ENCODE measurements around the gene MAP3K9.
"Not testable (repeated sequence)": the region's sequence is repeated elsewhere in the genome, so short reads cannot be mapped to it uniquely, and the experiment has no call there.

Gene MAP3K9

DNA sequence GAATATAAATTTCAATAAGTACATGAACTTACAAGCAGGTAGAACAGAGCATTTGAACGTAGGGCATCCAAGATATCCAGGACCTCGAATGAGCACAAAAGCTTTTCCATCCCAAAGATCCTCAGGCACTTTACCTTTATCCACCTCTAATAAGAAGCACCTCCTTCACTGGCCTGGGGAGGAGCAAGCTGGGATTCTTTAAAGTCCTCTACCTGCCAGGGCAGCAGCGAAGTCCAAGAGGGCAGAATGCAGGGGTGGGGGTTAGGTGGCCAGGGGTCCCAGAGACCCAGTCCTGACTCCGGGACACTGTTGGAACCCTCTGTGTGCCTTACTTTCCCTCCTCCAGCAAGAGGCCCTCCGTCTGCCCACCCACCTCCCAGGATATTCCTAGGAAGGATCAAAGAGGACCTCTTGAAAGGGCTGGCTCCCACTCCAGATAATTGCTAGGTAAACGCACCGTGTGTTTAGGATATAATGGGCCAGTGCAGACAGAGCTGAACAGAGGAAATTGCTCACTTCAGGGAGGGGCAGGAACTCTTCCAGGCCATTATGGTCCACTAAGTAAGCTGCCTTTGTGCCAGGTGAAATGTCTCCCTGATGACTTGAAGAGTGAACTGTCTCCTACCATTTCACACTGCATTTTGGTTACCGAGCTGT, 99.5 kb downstream of the MAP3K9 start:
- ChIA-PET CTCF (no interaction called here), POLR2A (ENCODE audit: low non-redundant PET) (interaction anchor here (0.5 kb wide), 1 partner anchor 119 kb away, joined by 6 read pairs; no protein-coding TSS in a partner anchor)
- TF ChIP-seq, protein P1, sequence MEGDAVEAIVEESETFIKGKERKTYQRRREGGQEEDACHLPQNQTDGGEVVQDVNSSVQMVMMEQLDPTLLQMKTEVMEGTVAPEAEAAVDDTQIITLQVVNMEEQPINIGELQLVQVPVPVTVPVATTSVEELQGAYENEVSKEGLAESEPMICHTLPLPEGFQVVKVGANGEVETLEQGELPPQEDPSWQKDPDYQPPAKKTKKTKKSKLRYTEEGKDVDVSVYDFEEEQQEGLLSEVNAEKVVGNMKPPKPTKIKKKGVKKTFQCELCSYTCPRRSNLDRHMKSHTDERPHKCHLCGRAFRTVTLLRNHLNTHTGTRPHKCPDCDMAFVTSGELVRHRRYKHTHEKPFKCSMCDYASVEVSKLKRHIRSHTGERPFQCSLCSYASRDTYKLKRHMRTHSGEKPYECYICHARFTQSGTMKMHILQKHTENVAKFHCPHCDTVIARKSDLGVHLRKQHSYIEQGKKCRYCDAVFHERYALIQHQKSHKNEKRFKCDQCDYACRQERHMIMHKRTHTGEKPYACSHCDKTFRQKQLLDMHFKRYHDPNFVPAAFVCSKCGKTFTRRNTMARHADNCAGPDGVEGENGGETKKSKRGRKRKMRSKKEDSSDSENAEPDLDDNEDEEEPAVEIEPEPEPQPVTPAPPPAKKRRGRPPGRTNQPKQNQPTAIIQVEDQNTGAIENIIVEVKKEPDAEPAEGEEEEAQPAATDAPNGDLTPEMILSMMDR (conservative IDR thresholded peaks at IDR 0.05; ENCODE audit: low read depth), result no peak
- no peak for DNase-seq (ENCODE audit: low spot score)
- peak overlapping the region; percentile 60 for H3K27ac ChIP-seq

DNA sequence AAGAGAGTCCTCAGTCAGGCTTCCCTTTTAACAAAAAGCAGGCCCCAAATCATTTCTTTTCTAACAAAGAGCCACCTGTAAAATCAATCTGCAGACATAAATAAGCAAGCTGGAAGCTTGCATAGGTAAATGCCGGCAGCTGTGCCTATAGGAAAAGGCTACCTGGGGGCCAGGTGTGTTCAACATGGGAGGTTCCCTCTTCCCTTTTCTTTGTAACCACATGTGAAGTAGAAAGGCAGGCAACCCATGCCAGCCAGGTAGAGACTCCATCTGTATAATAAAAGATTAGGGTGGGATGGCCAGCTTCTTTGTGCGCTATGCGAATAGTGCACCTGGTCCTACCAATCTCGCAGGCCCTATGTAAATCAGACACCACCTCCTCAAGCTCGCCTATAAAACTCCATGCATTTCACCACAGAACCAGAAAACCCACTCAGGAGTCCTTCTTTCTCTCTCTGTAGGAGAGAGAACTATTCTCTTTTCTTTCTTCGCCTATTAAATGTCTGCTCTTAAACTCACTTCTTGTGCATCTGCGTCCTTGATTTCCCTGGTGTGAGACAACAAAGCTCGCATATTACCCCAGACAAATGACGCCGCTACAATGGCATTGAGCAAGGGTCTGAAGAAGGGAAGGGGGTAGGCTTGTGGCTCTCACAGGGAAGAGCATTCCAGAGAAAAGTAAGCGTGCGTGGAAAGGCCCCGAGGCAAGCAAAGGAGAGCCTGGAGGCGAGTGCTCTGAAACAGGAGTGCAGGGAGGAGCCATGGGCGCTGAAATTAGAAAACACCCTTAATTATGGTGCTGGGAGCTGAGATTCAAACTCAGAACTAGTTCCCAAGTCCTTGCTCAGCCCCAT, 100.4 kb downstream of the MAP3K9 start:
- H3K27ac ChIP-seq, result no peak overlapping the region
- TF ChIP-seq, protein P1 (conservative IDR thresholded peaks at IDR 0.05; ENCODE audit: low read depth), result no peak
- ChIA-PET CTCF (interaction anchor here (0.6 kb wide), 1 partner anchor 79 kb away, joined by 3 read pairs; no protein-coding TSS in a partner anchor), POLR2A (ENCODE audit: low non-redundant PET) (no interaction called here)
- no peak for DNase-seq (ENCODE audit: low spot score)

DNA sequence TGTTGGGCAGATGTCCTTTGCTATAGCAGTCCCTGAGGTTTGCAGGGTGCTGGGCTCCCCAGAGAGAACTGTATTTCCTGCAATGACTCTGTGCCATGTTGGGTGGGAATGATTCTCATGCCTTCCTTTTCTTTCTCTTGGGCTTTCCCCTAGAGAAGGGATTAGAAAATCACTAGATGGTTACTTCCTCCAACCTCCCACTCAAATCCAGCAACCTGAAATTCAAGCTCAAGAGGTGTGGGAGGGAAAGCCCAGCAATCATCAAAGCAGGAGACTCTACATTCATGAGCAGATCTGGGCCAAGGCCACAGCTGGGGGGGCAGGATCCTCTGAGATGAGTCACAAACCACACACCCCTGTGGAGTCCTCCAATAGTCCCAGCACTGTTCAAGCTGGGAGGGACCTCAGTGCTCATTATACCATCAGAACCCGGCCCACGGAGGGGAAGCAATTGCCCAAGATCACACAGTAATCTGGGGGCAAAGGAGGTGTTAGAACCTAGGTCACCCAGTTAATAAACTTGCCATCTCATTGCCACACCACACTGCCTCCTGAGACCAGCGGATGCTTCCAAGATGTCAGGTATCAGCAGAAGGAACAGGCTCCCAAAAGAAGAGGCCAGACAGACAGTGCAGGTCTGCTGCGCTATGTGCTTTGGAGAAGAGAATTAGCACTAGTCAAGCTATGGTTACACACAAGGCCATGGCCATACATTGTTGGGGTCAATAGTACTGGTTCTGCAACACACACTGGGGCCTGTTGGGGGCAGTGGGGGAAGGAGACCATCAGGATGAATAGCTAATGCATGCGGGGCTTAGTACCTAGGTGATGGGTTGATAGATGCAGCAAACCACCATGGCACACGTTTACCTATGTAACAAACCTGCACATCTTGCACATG, 101.9 kb downstream of the MAP3K9 start:
- TF ChIP-seq, protein P1 (conservative IDR thresholded peaks at IDR 0.05; ENCODE audit: low read depth), result no peak
- ChIA-PET POLR2A (ENCODE audit: low non-redundant PET) (no interaction called here), CTCF (no interaction called here)
- DNase-seq (ENCODE audit: low spot score), result peak; percentile 67
- no peak overlapping the region; the same call in 1 of the 2 replicates for H3K27ac ChIP-seq

DNA sequence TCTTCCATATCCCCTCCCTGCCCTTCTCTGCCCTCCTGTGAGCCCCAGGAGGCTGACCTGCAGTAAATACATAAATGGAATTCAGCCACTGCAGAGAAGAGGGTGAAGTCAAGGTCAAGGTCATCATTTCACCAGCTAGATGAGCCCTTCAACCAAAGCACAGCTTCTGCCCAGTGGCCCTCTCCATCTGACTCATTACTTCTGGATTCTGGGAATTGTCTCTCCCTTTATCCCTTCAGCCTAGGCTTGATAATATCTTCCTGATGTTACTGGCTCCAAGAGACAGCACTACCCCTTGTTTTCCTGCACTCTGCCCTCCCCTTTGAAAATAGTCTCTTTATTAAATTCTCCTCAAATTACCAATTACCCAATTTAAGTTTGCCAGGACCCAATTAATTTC, 103.1 kb downstream of the MAP3K9 start:
- POLR2A ChIA-PET (ENCODE audit: low non-redundant PET), result no interaction called here
- DNase-seq (ENCODE audit: low spot score), result no peak
- CTCF ChIA-PET, result no interaction called here
- TF ChIP-seq, protein P1 (conservative IDR thresholded peaks at IDR 0.05; ENCODE audit: low read depth), result no peak
- no peak overlapping the region for H3K27ac ChIP-seq

DNA sequence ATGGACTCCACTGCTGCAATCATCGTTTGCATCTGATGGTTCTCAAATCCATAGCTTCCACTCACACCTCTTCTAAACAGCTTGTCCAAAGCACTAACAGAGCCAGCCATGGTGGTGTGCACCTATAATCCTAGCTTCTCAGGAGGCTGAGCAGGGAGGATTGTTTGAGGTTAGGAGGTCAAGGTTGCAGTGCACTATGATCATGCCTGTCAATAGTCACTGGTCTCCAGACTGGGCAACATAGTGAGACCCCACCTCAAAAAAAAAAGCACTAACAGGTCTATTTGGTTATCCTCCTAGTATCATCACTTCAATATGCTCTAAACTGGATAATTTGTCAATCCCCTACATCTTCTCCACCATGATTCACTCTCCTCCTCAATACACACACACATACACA, 104.4 kb downstream of the MAP3K9 start:
- CTCF ChIA-PET, result interaction anchor here (0.7 kb wide), 1 partner anchor 369 kb away, joined by 3 read pairs; no protein-coding TSS in a partner anchor
- no peak overlapping the region for H3K27ac ChIP-seq
- POLR2A ChIA-PET (ENCODE audit: low non-redundant PET), result interaction anchor here (0.6 kb wide), 1 partner anchor 13 kb away, joined by 3 read pairs; no protein-coding TSS in a partner anchor
- TF ChIP-seq, protein P1 (conservative IDR thresholded peaks at IDR 0.05; ENCODE audit: low read depth), result no peak
- DNase-seq (ENCODE audit: low spot score), result no peak

DNA sequence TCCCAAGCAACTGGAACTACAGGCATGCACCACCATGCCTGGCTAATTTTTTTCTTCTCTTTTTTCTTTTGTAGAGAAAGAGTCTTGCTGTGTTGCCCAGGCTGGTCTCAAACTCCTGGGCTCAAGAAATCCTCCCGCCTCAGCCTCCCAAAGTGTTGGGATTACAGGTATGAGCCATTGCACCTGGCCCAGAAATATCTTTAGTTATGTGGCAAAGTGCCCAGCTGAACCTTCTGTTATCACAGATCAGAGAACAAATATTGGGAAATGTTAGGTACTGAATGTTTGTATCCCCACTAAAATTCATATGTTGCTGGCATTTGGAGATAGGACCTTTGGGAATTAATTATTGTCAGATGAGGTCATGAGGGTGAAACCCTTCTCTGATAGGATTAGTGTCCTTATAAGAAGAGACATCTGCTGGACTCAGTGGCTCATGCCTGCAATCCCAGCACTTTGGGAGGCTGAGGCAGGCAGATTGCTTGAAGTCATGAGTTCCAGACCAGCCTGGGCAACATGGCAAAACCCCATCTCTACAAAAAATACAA, 105.6 kb downstream of the MAP3K9 start:
- H3K27ac ChIP-seq; POLR2A ChIA-PET (ENCODE audit: low non-redundant PET); DNase-seq (ENCODE audit: low spot score); CTCF ChIA-PET: not testable (repeated sequence)

Data from RWPE1 (cell line).